ENCODE measurements around the gene EXD2. TPM values are rescaled to one million over a fixed set of nuclear protein-coding genes. Genes with fewer than 3 reads are reported as not detected.

The EXD2 gene
- total RNA-seq, 1 experiment from 2014 or later = 17.7 TPM

- Mint-ChIP-seq H3K36me3 (ENCODE audit: insufficient read depth, unreplicated experiment) (no peaks in the 10 kb centered on the region), H3K9me3 (ENCODE audit: unreplicated experiment) (no peaks in the 10 kb centered on the region), H3K27ac (ENCODE audit: low read depth, unreplicated experiment) (no peak overlapping the region), H3K4me3 (ENCODE audit: unreplicated experiment) (no peak overlapping the region), H3K27me3 (ENCODE audit: insufficient read depth, unreplicated experiment) (peaks cover 26% of the 10 kb centered on the region), H3K4me1 (ENCODE audit: insufficient read depth, unreplicated experiment) (no peaks in the 10 kb centered on the region)
- BruUV-seq (replicated peaks) = no TSS peak
- intact Hi-C loops (cut with micrococcal nuclease) = no loop called here
- CTCF ChIA-PET = interaction anchor here (0.7 to 1.0 kb wide), 2 partner anchors 24 to 461 kb away, joined by 3 to 5 read pairs; no protein-coding TSS in a partner anchor
- DNase-seq (ENCODE audit: unreplicated experiment) = no peak
- POLR2A ChIA-PET = interaction anchor here (0.6 to 0.7 kb wide), 2 partner anchors 10 to 158 kb away, joined by 3 read pairs; no protein-coding TSS in a partner anchor
- TF ChIP-seq, protein P1, sequence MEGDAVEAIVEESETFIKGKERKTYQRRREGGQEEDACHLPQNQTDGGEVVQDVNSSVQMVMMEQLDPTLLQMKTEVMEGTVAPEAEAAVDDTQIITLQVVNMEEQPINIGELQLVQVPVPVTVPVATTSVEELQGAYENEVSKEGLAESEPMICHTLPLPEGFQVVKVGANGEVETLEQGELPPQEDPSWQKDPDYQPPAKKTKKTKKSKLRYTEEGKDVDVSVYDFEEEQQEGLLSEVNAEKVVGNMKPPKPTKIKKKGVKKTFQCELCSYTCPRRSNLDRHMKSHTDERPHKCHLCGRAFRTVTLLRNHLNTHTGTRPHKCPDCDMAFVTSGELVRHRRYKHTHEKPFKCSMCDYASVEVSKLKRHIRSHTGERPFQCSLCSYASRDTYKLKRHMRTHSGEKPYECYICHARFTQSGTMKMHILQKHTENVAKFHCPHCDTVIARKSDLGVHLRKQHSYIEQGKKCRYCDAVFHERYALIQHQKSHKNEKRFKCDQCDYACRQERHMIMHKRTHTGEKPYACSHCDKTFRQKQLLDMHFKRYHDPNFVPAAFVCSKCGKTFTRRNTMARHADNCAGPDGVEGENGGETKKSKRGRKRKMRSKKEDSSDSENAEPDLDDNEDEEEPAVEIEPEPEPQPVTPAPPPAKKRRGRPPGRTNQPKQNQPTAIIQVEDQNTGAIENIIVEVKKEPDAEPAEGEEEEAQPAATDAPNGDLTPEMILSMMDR (IDR thresholded peaks at IDR 0.05; ENCODE audit: unreplicated experiment) = no peak
Observed at GRCh38 chr14:69266572-69267345, 75.5 kb downstream of the EXD2 start.

- no peaks in the 10 kb centered on the region for H3K9me3 Mint-ChIP-seq (ENCODE audit: unreplicated experiment)
- no peak for DNase-seq (ENCODE audit: unreplicated experiment)
- H3K4me3 Mint-ChIP-seq (ENCODE audit: unreplicated experiment) = no peak overlapping the region
- no peaks in the 10 kb centered on the region for H3K36me3 Mint-ChIP-seq (ENCODE audit: insufficient read depth, unreplicated experiment)
- H3K27me3 Mint-ChIP-seq (ENCODE audit: insufficient read depth, unreplicated experiment) = peaks cover 19% of the 10 kb centered on the region
- no peak overlapping the region for H3K27ac Mint-ChIP-seq (ENCODE audit: low read depth, unreplicated experiment)
- POLR2A ChIA-PET = interaction anchor here (0.6 kb wide), 1 partner anchor 157 kb away, joined by 3 read pairs; no protein-coding TSS in a partner anchor
- CTCF ChIA-PET = interaction anchor here (0.7 to 1.1 kb wide), 3 partner anchors 25 to 460 kb away, joined by 3 to 5 read pairs (median 3); no protein-coding TSS in a partner anchor
- no peaks in the 10 kb centered on the region for H3K4me1 Mint-ChIP-seq (ENCODE audit: insufficient read depth, unreplicated experiment)
- intact Hi-C loops (cut with micrococcal nuclease) = no loop called here
- TF ChIP-seq, protein P1 (IDR thresholded peaks at IDR 0.05; ENCODE audit: unreplicated experiment) = no peak
- no TSS peak for BruUV-seq (replicated peaks)
Observed at GRCh38 chr14:69267492-69267891, 76.2 kb downstream of the EXD2 start.

DNA sequence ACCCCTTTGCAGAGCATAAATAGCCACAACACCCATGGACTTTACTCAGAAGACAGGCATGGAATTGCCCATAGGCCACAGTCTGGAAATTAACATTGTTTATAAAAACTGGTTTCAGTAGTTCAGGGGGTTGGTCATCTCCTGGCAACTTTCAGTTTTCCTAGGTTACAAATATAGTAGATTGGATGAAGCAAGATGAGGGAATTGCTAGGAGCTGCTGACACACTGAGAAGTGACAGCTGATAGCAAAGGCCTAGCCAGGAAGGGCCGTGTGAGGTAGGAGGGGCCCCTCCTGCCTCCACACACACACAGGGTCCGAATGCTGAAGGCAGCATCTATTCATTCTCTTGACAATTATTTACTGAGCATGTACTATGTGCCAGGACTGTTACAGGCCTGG, 76.9 kb downstream of the EXD2 start:
- POLR2A ChIA-PET = interaction anchor here (0.6 kb wide), 1 partner anchor 153 kb away, joined by 4 read pairs; no protein-coding TSS in a partner anchor
- no peak for DNase-seq (ENCODE audit: unreplicated experiment)
- Mint-ChIP-seq H3K27ac (ENCODE audit: low read depth, unreplicated experiment) (no peak overlapping the region), H3K36me3 (ENCODE audit: insufficient read depth, unreplicated experiment) (no peaks in the 10 kb centered on the region), H3K4me3 (ENCODE audit: unreplicated experiment) (no peak overlapping the region), H3K27me3 (ENCODE audit: insufficient read depth, unreplicated experiment) (peaks cover 13% of the 10 kb centered on the region), H3K9me3 (ENCODE audit: unreplicated experiment) (no peaks in the 10 kb centered on the region), H3K4me1 (ENCODE audit: insufficient read depth, unreplicated experiment) (no peaks in the 10 kb centered on the region)
- TF ChIP-seq, protein P1 (IDR thresholded peaks at IDR 0.05; ENCODE audit: unreplicated experiment) = no peak
- CTCF ChIA-PET = interaction anchor here (1.1 kb wide), 1 partner anchor 28 kb away, joined by 3 read pairs; no protein-coding TSS in a partner anchor
- no TSS peak for BruUV-seq (replicated peaks)
- intact Hi-C loops (cut with micrococcal nuclease) = no loop called here

GRCh38 chr14:69268763-69269162, 77.5 kb downstream of the EXD2 start:
- TF ChIP-seq, protein P1 (IDR thresholded peaks at IDR 0.05; ENCODE audit: unreplicated experiment) = no peak
- intact Hi-C loops (cut with micrococcal nuclease) = no loop called here
- Mint-ChIP-seq H3K4me1 (ENCODE audit: insufficient read depth, unreplicated experiment) (no peaks in the 10 kb centered on the region), H3K27me3 (ENCODE audit: insufficient read depth, unreplicated experiment) (peaks cover 13% of the 10 kb centered on the region), H3K27ac (ENCODE audit: low read depth, unreplicated experiment) (no peak overlapping the region), H3K9me3 (ENCODE audit: unreplicated experiment) (no peaks in the 10 kb centered on the region), H3K36me3 (ENCODE audit: insufficient read depth, unreplicated experiment) (no peaks in the 10 kb centered on the region), H3K4me3 (ENCODE audit: unreplicated experiment) (no peak overlapping the region)
- CTCF ChIA-PET = no interaction called here
- POLR2A ChIA-PET = interaction anchor here (0.6 kb wide), 1 partner anchor 153 kb away, joined by 4 read pairs; no protein-coding TSS in a partner anchor
- DNase-seq (ENCODE audit: unreplicated experiment) = no peak
- BruUV-seq (replicated peaks) = no TSS peak
